ENCODE measurements around the gene GPC4.

GPC4 gene

DNA sequence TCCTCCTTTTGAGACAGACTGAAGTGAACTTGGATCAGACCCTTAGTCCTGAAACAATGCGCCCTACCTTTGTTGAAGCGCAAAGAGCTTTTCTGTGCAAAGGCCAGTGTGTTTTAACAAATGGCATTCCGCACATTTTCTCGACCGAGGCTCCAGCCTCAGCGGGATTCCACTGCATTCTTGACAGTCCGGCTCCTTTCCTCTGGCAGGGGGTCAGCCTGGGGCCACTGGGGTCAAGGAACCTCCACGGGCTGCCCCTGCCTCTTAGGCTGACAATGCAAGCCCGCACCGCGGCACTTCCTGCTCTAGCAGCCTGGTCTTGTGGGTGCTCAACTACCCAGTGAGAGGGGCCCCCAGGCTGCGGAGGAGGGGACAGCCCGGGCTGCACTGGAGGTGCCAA, 150.0 kb downstream of the GPC4 start:
- Histone ChIP-seq H4K20me1 (ENCODE audit: low read depth, low read length) (no peaks in the 10 kb centered on the region), H2AFZ (ENCODE audit: low read depth, low read length, severe bottlenecking) (no peak overlapping the region), H3K27ac (ENCODE audit: low read depth, low read length) (no peak overlapping the region), H3K36me3 (ENCODE audit: low read length) (no peaks in the 10 kb centered on the region), H3K27me3 (ENCODE audit: low read length) (no peaks in the 10 kb centered on the region), H3K4me2 (ENCODE audit: low read depth, low read length, poor library complexity, severe bottlenecking) (no peak overlapping the region), H3F3A (ENCODE audit: insufficient read depth) (no peaks in the 10 kb centered on the region), H3K79me2 (ENCODE audit: insufficient read depth, low read length) (no peaks in the 10 kb centered on the region), H3K9me3 (ENCODE audit: insufficient read depth, low read length) (no peaks in the 10 kb centered on the region), H3K4me3 (ENCODE audit: insufficient read depth, low read length, poor library complexity, severe bottlenecking) (no peak overlapping the region), H3K9ac (ENCODE audit: low read length) (no peak overlapping the region), H3K9me2 (replicated peaks; ENCODE audit: insufficient read depth, low read length) (no peaks in the 10 kb centered on the region)
- TF ChIP-seq EZH2phosphoT487 (conservative IDR thresholded peaks at IDR 0.05; ENCODE audit: low read length) = no peak
- TF ChIP-seq, protein P1, sequence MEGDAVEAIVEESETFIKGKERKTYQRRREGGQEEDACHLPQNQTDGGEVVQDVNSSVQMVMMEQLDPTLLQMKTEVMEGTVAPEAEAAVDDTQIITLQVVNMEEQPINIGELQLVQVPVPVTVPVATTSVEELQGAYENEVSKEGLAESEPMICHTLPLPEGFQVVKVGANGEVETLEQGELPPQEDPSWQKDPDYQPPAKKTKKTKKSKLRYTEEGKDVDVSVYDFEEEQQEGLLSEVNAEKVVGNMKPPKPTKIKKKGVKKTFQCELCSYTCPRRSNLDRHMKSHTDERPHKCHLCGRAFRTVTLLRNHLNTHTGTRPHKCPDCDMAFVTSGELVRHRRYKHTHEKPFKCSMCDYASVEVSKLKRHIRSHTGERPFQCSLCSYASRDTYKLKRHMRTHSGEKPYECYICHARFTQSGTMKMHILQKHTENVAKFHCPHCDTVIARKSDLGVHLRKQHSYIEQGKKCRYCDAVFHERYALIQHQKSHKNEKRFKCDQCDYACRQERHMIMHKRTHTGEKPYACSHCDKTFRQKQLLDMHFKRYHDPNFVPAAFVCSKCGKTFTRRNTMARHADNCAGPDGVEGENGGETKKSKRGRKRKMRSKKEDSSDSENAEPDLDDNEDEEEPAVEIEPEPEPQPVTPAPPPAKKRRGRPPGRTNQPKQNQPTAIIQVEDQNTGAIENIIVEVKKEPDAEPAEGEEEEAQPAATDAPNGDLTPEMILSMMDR (IDR thresholded peaks at IDR 0.05; ENCODE audit: insufficient read depth, low read length, poor library complexity, severe bottlenecking) = no peak

DNA sequence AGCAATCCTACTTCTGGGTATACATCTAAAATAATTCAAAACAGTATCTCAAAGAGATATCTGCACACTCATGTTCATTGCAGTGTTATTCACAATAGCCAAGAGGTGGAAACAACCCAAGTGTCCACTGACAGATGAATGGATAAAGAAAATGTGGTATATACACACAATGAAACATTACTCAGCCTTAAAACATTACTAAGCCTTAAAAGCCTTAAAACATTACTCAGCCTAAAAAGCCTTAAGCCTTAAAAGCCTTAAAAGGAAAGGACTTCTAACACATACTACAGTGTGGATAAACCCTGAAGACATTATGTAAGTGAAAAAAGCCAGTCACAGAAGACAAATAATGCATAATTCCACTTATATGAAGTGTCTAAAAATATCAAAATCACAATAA, 156.8 kb downstream of the GPC4 start:
- Histone ChIP-seq H3K27me3 (ENCODE audit: low read length) (no peaks in the 10 kb centered on the region), H3K27ac (ENCODE audit: low read depth, low read length) (no peak overlapping the region), H3K4me2 (ENCODE audit: low read depth, low read length, poor library complexity, severe bottlenecking) (no peak overlapping the region), H3K36me3 (ENCODE audit: low read length) (no peaks in the 10 kb centered on the region), H4K20me1 (ENCODE audit: low read depth, low read length) (no peaks in the 10 kb centered on the region), H2AFZ (ENCODE audit: low read depth, low read length, severe bottlenecking) (no peak overlapping the region), H3K79me2 (ENCODE audit: insufficient read depth, low read length) (no peaks in the 10 kb centered on the region), H3K4me3 (ENCODE audit: insufficient read depth, low read length, poor library complexity, severe bottlenecking) (no peak overlapping the region), H3K9me3 (ENCODE audit: insufficient read depth, low read length) (no peaks in the 10 kb centered on the region), H3F3A (ENCODE audit: insufficient read depth) (no peaks in the 10 kb centered on the region), H3K9ac (ENCODE audit: low read length) (no peak overlapping the region), H3K9me2 (replicated peaks; ENCODE audit: insufficient read depth, low read length) (no peaks in the 10 kb centered on the region)
- TF ChIP-seq, protein P1 (IDR thresholded peaks at IDR 0.05; ENCODE audit: insufficient read depth, low read length, poor library complexity, severe bottlenecking) = no peak
- no peak for TF ChIP-seq EZH2phosphoT487 (conservative IDR thresholded peaks at IDR 0.05; ENCODE audit: low read length)

DNA sequence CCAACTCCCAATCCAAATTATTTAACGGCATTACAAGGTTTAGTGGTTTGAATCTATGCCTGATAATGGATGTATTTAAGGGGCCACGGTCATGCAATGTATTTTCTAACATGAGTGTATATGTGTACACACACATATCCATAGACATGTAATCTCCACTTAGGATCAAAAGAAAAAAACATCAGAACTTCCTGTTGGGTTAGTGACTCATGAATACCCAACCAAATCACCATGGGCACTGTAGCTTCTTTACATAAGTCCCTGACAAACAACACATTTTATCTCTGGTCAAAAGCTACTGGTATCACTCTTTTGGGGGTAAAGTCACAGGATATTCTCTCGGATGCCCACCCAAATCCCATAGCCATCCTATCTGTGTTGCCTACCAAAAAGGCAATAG, 160.6 kb downstream of the GPC4 start:
- Histone ChIP-seq H3K27me3 (ENCODE audit: low read length) (no peaks in the 10 kb centered on the region), H3K36me3 (ENCODE audit: low read length) (no peaks in the 10 kb centered on the region), H3K27ac (ENCODE audit: low read depth, low read length) (no peak overlapping the region), H3K9me3 (ENCODE audit: insufficient read depth, low read length) (no peaks in the 10 kb centered on the region), H3K9me2 (replicated peaks; ENCODE audit: insufficient read depth, low read length) (no peaks in the 10 kb centered on the region), H2AFZ (ENCODE audit: low read depth, low read length, severe bottlenecking) (no peak overlapping the region), H3K79me2 (ENCODE audit: insufficient read depth, low read length) (no peaks in the 10 kb centered on the region), H4K20me1 (ENCODE audit: low read depth, low read length) (no peaks in the 10 kb centered on the region), H3F3A (ENCODE audit: insufficient read depth) (no peaks in the 10 kb centered on the region), H3K4me3 (ENCODE audit: insufficient read depth, low read length, poor library complexity, severe bottlenecking) (no peak overlapping the region), H3K4me2 (ENCODE audit: low read depth, low read length, poor library complexity, severe bottlenecking) (no peak overlapping the region), H3K9ac (ENCODE audit: low read length) (no peak overlapping the region)
- TF ChIP-seq EZH2phosphoT487 (conservative IDR thresholded peaks at IDR 0.05; ENCODE audit: low read length) = no peak
- TF ChIP-seq, protein P1 (IDR thresholded peaks at IDR 0.05; ENCODE audit: insufficient read depth, low read length, poor library complexity, severe bottlenecking) = no peak

Measured in SU-DHL-6 (cell line).